ENCODE measurements around the gene CALY. TPM values are rescaled to one million over a fixed set of nuclear protein-coding genes. Genes with fewer than 3 reads are reported as not detected.

The CALY gene
- total RNA-seq, 1 donor from 2014 or later, result 19.8 TPM

DNA sequence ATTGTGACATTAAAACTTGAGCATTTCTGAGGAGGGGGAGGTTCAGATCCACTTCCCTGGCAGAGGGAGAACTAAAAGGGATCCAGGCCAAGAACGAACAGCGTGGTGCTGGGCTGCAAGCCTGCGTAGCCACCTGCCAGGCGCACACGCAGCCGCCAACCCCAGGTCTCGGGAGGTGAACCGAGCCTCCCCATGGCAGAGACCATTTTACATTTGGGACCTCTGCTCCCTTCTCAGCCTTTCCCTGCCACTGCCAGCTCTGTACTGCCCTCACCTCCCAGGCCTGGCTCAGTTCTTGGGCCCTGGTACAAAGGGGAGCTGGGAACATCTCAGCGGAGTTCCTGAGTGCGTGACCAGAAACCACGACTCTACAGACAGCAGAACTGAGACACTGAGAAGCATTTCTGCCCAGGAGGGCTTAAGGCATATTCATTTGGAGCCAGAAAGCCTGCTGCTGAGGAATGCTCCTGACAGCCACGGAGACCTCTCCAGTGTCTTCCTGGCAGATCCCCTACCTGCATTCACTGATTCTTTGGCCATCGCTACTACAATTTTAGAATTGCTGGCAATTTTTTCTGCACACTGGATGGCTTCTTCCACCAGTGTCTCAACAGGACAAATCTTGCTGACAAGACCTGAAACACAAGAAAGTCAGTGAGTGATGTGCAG, 28.9 kb upstream of the CALY start:
- Mint-ChIP-seq H3K27me3 (ENCODE audit: unreplicated experiment) (peaks cover 3% of the 10 kb centered on the region), H3K36me3 (ENCODE audit: unreplicated experiment) (peaks cover 15% of the 10 kb centered on the region), H3K4me1 (ENCODE audit: low read depth, unreplicated experiment) (no peaks in the 10 kb centered on the region), H3K27ac (ENCODE audit: unreplicated experiment) (no peak overlapping the region), H3K4me3 (ENCODE audit: unreplicated experiment) (no peak overlapping the region), H3K9me3 (ENCODE audit: unreplicated experiment) (peaks cover 5% of the 10 kb centered on the region)
- TF ChIP-seq, protein P1, sequence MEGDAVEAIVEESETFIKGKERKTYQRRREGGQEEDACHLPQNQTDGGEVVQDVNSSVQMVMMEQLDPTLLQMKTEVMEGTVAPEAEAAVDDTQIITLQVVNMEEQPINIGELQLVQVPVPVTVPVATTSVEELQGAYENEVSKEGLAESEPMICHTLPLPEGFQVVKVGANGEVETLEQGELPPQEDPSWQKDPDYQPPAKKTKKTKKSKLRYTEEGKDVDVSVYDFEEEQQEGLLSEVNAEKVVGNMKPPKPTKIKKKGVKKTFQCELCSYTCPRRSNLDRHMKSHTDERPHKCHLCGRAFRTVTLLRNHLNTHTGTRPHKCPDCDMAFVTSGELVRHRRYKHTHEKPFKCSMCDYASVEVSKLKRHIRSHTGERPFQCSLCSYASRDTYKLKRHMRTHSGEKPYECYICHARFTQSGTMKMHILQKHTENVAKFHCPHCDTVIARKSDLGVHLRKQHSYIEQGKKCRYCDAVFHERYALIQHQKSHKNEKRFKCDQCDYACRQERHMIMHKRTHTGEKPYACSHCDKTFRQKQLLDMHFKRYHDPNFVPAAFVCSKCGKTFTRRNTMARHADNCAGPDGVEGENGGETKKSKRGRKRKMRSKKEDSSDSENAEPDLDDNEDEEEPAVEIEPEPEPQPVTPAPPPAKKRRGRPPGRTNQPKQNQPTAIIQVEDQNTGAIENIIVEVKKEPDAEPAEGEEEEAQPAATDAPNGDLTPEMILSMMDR (IDR thresholded peaks at IDR 0.05; ENCODE audit: partially characterized antibody, unreplicated experiment), result no peak
- no peak for DNase-seq

DNA sequence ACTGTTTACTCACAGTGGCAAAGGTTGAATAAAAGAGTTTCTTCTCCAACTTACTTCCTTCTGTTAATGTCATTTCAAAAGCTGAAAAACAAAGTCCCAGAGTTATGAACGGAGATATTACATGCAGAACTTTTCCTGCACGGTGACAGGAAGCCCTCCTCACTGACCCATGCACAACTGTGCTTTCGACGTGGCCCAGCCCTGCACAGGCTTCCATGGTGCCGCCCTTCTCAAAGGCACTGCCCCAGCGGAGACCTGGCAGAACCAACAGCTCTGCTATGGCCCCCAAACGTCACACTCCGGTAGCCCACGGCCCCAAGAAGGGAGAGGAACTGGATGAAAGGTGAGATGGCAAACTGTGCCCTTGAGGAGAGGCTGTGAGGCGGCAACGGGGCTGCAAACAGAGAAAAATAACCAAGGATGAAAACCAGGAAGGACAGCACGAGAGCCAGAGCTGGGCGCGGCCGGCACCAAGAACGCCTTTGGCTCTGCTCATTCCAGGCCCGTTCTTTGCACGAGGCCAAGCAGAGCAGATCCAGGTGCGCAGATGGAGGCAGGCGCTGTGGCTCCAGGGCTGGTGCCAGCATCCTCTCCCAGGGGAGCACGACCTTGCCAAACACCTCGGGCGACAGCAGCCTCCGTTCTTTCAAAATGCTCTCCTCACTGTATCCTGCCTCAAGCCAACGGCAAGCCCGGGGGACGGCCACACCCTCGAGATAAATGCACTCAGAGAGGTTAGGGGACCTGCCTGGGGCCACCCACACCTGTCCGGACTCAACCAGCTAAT, 28.1 kb upstream of the CALY start:
- Mint-ChIP-seq H3K4me3 (ENCODE audit: unreplicated experiment) (no peak overlapping the region), H3K9me3 (ENCODE audit: unreplicated experiment) (peaks cover 7% of the 10 kb centered on the region), H3K36me3 (ENCODE audit: unreplicated experiment) (peaks cover 15% of the 10 kb centered on the region), H3K4me1 (ENCODE audit: low read depth, unreplicated experiment) (no peaks in the 10 kb centered on the region), H3K27me3 (ENCODE audit: unreplicated experiment) (peaks cover 3% of the 10 kb centered on the region), H3K27ac (ENCODE audit: unreplicated experiment) (no peak overlapping the region)
- DNase-seq, result no peak
- TF ChIP-seq, protein P1 (IDR thresholded peaks at IDR 0.05; ENCODE audit: partially characterized antibody, unreplicated experiment), result no peak

DNA sequence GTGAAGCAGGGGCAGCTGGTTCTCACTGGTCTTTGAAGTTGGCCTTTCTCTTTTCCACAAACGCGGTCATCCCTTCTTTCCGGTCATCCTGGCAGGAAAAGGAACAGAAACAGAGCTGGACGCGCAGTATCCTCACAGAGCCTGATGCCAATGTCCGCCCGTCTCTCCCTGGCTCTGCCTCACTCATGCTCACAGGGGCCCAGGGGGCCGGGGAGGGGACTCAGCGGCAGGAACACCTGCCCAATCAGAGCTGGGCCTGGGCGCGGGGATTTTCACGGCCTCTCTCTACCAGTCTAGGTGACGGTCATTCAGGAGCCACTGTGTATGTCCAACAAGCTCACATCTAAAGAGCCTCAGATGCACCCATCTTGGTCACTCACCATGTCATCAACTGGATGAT, 26.1 kb upstream of the CALY start:
- DNase-seq, result no peak
- no peak overlapping the region for H3K4me3 Mint-ChIP-seq (ENCODE audit: unreplicated experiment)
- H3K9me3 Mint-ChIP-seq (ENCODE audit: unreplicated experiment), result peaks cover 7% of the 10 kb centered on the region
- H3K36me3 Mint-ChIP-seq (ENCODE audit: unreplicated experiment), result peaks cover 15% of the 10 kb centered on the region
- no peak overlapping the region for H3K27ac Mint-ChIP-seq (ENCODE audit: unreplicated experiment)
- H3K4me1 Mint-ChIP-seq (ENCODE audit: low read depth, unreplicated experiment), result no peaks in the 10 kb centered on the region
- TF ChIP-seq, protein P1 (IDR thresholded peaks at IDR 0.05; ENCODE audit: partially characterized antibody, unreplicated experiment), result no peak
- H3K27me3 Mint-ChIP-seq (ENCODE audit: unreplicated experiment), result peaks cover 3% of the 10 kb centered on the region

DNA sequence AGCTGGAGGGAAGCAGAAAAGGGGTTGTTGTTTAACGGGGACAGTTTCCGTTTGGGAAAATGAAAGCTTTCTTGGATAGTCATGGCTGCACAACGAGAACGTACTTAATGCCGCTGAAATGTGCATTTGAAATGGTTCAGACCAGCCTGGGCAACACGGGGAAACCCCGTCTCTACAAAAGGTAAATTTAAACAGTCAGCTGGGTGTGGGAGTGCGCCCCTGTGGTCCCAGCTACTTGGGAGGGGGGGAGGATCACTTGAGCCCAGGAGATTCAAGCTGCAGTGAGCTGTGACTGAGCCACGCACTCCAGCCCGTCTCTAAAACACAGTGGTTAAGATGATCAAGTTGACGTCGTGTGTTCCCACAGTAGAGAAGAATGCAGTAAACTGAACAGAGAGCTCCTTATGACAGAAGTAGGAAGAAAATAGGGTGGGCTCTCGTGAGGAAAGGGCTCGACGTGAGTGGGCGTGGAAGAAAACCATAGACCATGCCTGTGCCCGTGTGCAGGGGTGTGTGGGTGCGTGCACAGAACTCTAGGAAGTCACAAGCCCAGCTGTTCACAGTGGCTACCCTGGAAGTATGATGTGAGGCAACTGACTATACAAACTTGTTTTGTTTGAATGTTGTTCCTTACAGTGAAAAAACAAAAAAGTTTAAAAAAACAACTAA, 25.2 kb upstream of the CALY start:
- peaks cover 7% of the 10 kb centered on the region for H3K9me3 Mint-ChIP-seq (ENCODE audit: unreplicated experiment)
- H3K4me3 Mint-ChIP-seq (ENCODE audit: unreplicated experiment), result no peak overlapping the region
- H3K4me1 Mint-ChIP-seq (ENCODE audit: low read depth, unreplicated experiment), result no peaks in the 10 kb centered on the region
- DNase-seq, result no peak
- TF ChIP-seq, protein P1 (IDR thresholded peaks at IDR 0.05; ENCODE audit: partially characterized antibody, unreplicated experiment), result no peak
- H3K36me3 Mint-ChIP-seq (ENCODE audit: unreplicated experiment), result peaks cover 15% of the 10 kb centered on the region
- H3K27me3 Mint-ChIP-seq (ENCODE audit: unreplicated experiment), result peaks cover 3% of the 10 kb centered on the region
- H3K27ac Mint-ChIP-seq (ENCODE audit: unreplicated experiment), result no peak overlapping the region
